HL-60 (cell line): ENCODE measurements around the gene DTD2.

Experiments used
- CTCF ChIP-seq: IDR thresholded peaks from one replicate; pipeline ENCODE4 v1.5.1; 2011; ENCODE audit warnings: low read length, control low read depth, inconsistent platforms; ENCODE audit not compliant: insufficient read depth
- POLR2AphosphoS5 ChIP-seq: IDR thresholded peaks from 2 replicates; pipeline ENCODE4 v1.6.1; 2012; ENCODE audit warnings: low read depth
- REST ChIP-seq: IDR thresholded peaks from 2 replicates; pipeline ENCODE4 v1.6.1; 2012; ENCODE audit warnings: low read depth; ENCODE audit not compliant: insufficient replicate concordance

- TF ChIP-seq CTCF (no peak), REST (no peak), POLR2AphosphoS5 (no peak)
Measured at GRCh38 chr14:31411218-31411727, 46.0 kb downstream of the DTD2 start.
